Astrocyte of the cerebellum (primary cell): Measurements from ENCODE around the gene GAL3ST1.
"Not testable (repeated sequence)": the region's sequence is repeated elsewhere in the genome, so short reads cannot be mapped to it uniquely, and the experiment has no call there.

Experiments
- DNase-seq: peaks from one replicate; pipeline ENCODE4 v3.0.0-alpha.2; 2011; ENCODE audit warnings: low read depth
- H3K4me3 ChIP-seq: 2 replicates; pipeline ENCODE4 v1.5.1; 2011; ENCODE audit warnings: mild to moderate bottlenecking, low read depth, low read length, moderate library complexity
- CTCF ChIP-seq: IDR thresholded peaks from 2 replicates; pipeline ENCODE4 v1.5.1; 2012; ENCODE audit warnings: low read length, low read depth, moderate library complexity, mild to moderate bottlenecking; ENCODE audit errors: missing control alignments
- in situ Hi-C: cut with HindIII; loops from 2 replicates; pipeline ENCODE4 v1.10.0; 2017; ENCODE audit warnings: low sequenced_read_pairs

Gene GAL3ST1

GRCh38 chr22:30559889-30560288, 14.6 kb downstream of the GAL3ST1 start:
- no peak for TF ChIP-seq CTCF
- no peak overlapping the region for H3K4me3 ChIP-seq
- DNase-seq: no peak
- in situ Hi-C loops: no loop called here

- H3K4me3 ChIP-seq: no peak overlapping the region
- no peak for TF ChIP-seq CTCF
- DNase-seq: no peak
- in situ Hi-C loops: no loop called here
Observed at GRCh38 chr22:30557243-30557642, 17.2 kb downstream of the GAL3ST1 start.

- no peak for DNase-seq
- no peak overlapping the region for H3K4me3 ChIP-seq
- in situ Hi-C loops: no loop called here
- no peak for TF ChIP-seq CTCF
Observed at GRCh38 chr22:30556388-30556787, 18.1 kb downstream of the GAL3ST1 start.

- no peak for DNase-seq
- TF ChIP-seq CTCF: no peak
- no peak overlapping the region for H3K4me3 ChIP-seq
- in situ Hi-C loops: no loop called here
Observed at GRCh38 chr22:30555282-30556210, 18.9 kb downstream of the GAL3ST1 start.

GRCh38 chr22:30553971-30554370, 20.5 kb downstream of the GAL3ST1 start:
- no peak overlapping the region for H3K4me3 ChIP-seq
- DNase-seq: no peak
- no peak for TF ChIP-seq CTCF
- in situ Hi-C loops: no loop called here

- H3K4me3 ChIP-seq: no peak overlapping the region
- no peak for DNase-seq
- in situ Hi-C loops: no loop called here
- no peak for TF ChIP-seq CTCF
Observed at GRCh38 chr22:30552719-30553118, 21.7 kb downstream of the GAL3ST1 start.

GRCh38 chr22:30551813-30552212, 22.7 kb downstream of the GAL3ST1 start:
- in situ Hi-C loops, H3K4me3 ChIP-seq, DNase-seq: not testable (repeated sequence)
